HG03575 (cell line): ENCODE measurements around the gene COL24A1.
"Not testable (repeated sequence)": the region's sequence is repeated elsewhere in the genome, so short reads cannot be mapped to it uniquely, and the experiment has no call there.

Source experiments
- ATAC-seq: cut with Tn5 transposase; IDR thresholded peaks from one replicate; pipeline ENCODE4 v1.9.1; 2021; ENCODE audit not compliant: unreplicated experiment, insufficient number of reproducible peaks, low FRiP score; ENCODE audit errors: extremely low read depth

The COL24A1 gene

DNA sequence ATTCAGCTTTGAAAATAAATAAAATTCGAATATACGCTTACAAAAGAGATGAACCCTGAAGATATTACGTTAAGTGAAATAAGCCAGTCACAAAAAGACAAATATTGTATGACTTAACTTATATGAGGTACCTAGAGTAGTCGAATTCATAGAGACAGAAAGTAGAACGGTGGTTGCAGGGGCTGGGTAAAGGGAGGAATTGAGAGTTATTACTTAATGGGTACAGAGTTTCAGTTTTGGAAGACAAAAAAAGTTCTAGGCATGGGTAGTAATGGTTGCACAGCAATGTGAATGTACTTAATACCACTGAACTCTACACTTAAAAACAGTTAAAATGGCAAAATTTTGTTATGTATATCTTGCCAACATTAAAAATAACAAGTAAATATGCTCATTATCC, 399.7 kb downstream of the COL24A1 start:
- ATAC-seq: no peak

- ATAC-seq: no peak
These were observed 408.5 kb downstream of the COL24A1 start for GRCh38 chr1:85748120-85748519.

- no peak for ATAC-seq
These were observed 409.8 kb downstream of the COL24A1 start for GRCh38 chr1:85746777-85747176.

GRCh38 chr1:85743814-85744213, 412.8 kb downstream of the COL24A1 start:
- ATAC-seq: no peak

DNA sequence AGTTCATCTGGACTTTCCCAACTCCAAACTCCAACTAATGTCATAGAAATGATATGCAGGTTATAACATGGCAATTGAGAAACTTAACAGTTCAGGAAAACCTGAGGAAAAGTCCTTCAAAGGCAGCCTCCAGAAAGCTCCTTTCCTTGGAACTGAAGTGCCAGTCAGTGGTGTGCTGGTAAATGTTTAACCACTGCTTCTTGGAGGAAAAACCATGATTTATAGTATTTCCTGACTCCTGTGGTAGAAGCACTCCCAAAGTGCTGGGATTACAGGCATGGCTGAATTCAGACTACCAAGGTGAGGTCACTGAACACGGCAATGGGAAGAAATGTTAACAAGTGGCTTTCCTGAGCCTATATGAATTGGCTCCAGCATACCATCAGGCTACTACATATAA, 421.6 kb downstream of the COL24A1 start:
- no peak for ATAC-seq

- no peak for ATAC-seq
These were observed 437.8 kb downstream of the COL24A1 start for GRCh38 chr1:85718678-85719340.

DNA sequence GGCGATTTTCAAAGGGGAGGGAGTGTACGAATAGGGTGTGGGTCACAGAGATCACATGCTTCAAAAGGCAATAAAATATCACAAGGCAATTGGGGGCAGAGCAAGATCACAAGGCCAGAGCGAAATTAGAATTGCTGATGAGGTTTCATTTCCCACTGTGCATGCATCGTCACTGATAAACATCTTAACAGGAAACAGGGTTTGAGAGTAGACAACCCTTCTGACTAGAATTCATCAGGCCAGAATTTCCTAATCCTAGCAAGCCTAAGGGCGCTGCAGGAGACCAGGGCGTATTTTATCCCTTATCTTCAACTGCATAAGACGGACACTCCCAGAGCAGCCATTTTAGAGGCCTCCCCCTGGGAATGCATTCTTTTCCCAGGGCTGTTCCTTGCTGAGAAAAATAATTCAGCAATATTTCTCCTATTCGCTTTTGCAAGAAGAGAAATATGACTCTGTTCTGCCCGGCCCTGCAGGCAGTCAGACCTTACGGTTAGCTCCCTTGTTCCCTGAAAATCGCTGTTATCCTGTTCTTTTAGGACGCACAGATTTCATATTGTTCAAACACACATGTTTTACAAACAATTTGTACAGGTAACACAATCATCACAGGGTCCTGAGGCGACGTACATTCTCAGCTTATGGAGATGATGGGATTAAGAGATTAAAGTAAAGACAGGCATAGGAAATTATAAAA, 442.0 kb downstream of the COL24A1 start:
- not testable (repeated sequence) for ATAC-seq

DNA sequence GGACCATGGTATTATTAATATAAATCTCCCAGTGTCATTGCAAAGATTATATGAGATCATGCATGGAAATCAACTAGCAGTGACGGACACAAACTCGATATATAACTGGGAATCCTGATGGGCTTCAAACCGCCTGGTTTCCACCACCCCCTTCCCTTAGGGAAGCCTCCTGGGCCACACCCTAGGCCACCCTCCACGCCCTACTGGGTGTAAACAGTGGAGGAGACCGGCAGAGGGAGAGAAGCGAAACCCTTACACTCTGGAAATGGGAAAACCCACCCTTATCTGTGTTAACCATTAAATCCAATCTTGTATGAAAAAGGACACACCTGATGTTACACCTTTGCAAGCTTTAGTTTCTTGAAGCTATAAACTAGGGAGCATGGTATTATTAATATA, 447.7 kb downstream of the COL24A1 start:
- ATAC-seq: no peak

DNA sequence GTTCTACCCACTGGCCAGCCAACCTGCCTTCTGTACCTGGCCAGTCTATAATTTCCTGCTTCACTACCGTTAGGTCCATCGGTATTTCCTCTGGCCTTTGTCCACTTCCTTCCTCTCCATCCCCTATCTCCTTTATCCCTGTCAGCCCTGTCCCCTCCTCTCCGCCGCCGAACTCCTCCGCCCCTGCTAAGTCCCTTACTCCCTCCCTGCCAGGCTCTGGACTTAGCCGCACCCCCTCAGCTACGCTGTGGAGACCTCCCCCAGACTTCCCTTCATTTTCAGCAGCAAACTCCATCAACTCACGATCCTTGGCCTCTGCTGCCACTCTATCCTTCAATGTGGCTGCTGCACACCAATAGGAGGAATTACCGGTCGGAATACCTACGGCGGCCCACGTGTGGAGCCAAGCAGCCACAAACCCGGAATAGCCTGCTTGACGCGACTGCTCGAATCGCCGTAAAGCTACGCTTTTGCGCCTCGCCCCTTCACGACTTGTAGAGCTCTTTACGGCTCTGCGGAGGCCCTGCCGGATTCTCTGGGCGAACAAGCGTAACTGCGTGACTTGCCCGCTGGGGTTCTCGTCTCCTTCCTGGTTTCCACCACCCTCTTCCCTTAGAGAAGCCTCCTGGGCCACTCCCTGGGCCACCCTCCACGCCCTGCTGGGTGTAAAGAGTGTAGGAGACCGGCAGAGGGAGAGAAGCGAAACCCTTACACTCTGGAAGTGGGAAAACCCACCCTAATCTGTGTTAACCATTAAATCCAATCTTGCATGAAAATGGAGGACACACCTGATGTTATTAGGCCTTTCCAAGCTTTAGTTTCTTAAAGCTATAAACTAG, 448.4 kb downstream of the COL24A1 start, which contains the start of gene ZNHIT6:
TSS of gene ZNHIT6 (minus strand) at position 444 of the 839 bp plus-strand sequence. CDS start at position 295, 149 bp downstream.
- peak; percentile 77 for ATAC-seq

DNA sequence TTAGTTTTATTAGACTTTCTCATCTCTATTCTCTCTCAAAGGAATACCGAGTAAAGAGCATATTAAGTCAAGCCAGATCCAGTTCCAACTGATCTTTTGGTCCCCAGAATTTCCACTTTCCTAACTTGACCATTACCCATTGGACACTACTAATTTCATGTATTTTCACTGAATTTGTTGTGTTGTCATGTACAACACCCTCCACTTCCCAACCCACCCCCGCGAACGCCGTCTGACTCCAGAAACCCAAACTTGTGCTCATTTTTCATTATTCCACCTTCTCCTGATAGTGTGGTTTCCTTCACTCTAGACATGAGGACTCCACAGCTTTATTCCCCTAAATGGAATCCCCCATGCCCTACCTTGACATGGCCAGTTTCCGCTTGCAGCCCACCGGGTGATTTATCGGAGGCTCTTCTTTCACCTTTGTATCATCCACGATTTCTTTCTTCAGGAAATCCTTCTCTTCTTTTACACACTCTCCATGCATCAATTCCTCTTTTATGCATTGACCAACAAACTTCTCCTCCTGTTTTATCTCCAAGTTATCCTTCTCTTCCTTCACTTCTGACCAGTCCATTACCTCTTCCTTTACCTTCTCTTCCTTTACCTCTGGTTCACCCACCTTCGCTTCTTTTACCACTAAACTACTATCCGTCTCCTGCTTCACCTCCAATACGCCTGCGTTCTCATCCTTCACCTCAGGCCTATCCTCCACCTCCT, 449.1 kb downstream of the COL24A1 start:
- peak; percentile 8 for ATAC-seq

GRCh38 chr1:85705940-85706339, 450.6 kb downstream of the COL24A1 start:
- no peak for ATAC-seq

DNA sequence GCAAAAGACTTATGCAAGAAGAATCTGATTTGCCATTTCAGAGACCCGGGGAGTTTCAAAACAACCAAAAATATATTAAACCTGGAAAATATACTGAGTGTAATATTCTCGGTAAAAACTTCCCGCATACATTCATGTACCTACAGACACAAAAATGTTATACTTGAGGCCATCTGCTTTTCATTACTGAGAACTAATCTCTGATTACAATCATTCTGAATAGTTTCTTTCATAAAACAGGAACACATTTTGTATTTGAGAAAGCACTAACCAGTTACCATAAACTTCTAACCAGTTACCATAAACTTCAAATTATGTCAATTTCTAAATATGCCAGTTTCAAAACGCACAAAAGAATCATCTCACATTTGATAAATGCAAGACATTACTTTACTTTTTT, 456.1 kb downstream of the COL24A1 start:
- no peak for ATAC-seq

DNA sequence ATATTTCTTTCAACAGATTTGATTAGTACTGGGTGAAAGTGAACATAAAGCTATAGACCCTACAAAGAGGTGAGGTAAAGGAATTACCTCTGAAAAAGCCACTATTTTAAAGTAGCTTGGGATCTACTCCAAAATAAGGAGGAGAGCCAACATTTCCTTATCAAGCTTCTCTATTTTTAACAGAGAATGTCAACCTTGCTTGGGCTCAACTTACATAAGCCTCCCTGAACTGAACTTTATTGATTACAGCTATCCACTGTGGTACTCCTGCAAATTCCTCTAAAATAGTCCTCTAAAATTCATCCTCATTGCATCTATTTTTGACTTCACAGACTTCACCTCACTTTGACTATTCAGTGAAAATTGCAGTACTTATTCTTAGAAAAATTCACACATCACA, 458.7 kb downstream of the COL24A1 start:
- no peak for ATAC-seq

GRCh38 chr1:85692730-85693314, 463.8 kb downstream of the COL24A1 start:
- ATAC-seq: no peak

GRCh38 chr1:85689775-85690404, 466.7 kb downstream of the COL24A1 start:
- no peak for ATAC-seq

DNA sequence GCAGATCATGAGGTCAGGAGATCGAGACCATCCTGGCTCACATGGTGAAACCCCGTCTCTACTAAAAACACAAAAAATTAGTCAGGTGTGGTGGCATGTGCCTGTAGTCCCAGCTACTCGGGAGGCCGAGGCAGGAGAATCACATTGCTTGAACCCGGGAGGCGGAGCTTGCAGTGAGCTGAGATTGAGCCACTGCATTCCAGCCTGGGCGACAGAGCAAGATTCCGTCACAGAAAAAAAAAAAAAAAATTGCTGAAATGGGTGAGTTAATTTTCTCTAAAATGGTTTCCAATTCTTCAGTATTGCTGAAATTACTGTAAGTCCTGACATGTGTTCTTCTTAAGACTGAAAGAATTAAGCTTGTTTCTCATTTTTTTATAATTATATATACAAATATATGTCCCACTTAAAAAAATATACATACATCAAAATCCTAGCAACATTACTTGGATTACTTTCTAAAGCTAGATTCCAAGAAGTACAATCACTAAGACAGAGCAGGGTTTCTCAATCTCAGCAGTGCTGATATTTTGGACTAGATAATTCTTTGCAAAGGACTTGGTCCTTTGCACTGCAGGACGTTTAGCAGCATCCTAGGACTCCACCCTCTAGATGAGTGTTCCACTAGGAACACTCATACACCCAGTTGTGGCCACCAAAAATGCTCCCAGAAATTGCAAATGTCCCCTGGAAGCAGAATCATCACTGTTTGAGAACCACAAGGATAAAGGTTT, 473.1 kb downstream of the COL24A1 start:
- ATAC-seq: no peak

GRCh38 chr1:85681087-85681486, 475.5 kb downstream of the COL24A1 start:
- no peak for ATAC-seq
